Measurements from ENCODE around the gene NFATC2. TPM values are rescaled to one million over a fixed set of nuclear protein-coding genes. Genes with fewer than 3 reads are reported as not detected.

NFATC2 gene
- total RNA-seq, 1 donor from 2014 or later: 46.0 TPM

- Mint-ChIP-seq H3K27me3 (no peaks in the 10 kb centered on the region), H3K9me3 (no peaks in the 10 kb centered on the region), H3K4me3 (peak overlapping the region; percentile 58), H3K27ac (peak overlapping the region; percentile 82), H3K36me3 (ENCODE audit: low read depth) (peaks cover 36% of the 10 kb centered on the region), H3K4me1 (peaks cover 77% of the 10 kb centered on the region)
- POLR2A ChIA-PET: interaction anchor here (0.5 to 4.3 kb wide), 10 partner anchors 13 to 734 kb away, joined by 3 to 35 read pairs (median 4); partner anchors contain the start of gene NFATC2
- CTCF ChIA-PET: interaction anchor here (1.4 kb wide), 1 partner anchor 16 kb away, joined by 3 read pairs; the partner anchor contains the start of gene NFATC2
- DNase-seq: peak; percentile 31
- no peak for TF ChIP-seq CTCF (IDR thresholded peaks at IDR 0.05)
- intact Hi-C loops (cut with micrococcal nuclease): loop anchor here (1.0 to 5.0 kb wide), 4 partner anchors 16 to 72 kb away; no protein-coding TSS in a partner anchor
- peak; percentile 53 for ATAC-seq (ENCODE audit: low read depth)
Measured at GRCh38 chr20:51525241-51526105, 17.0 kb downstream of the NFATC2 start.

- peak overlapping the region; percentile 82 for H3K27ac Mint-ChIP-seq
- intact Hi-C loops (cut with micrococcal nuclease): loop anchor here (2.0 kb wide), 1 partner anchor 23 kb away; no protein-coding TSS in a partner anchor
- CTCF ChIA-PET: no interaction called here
- H3K9me3 Mint-ChIP-seq: no peaks in the 10 kb centered on the region
- POLR2A ChIA-PET: interaction anchor here (0.6 kb wide), 1 partner anchor 1238 kb away, joined by 3 read pairs; no protein-coding TSS in a partner anchor
- no peak overlapping the region for H3K4me3 Mint-ChIP-seq
- no peaks in the 10 kb centered on the region for H3K27me3 Mint-ChIP-seq
- peaks cover 47% of the 10 kb centered on the region for H3K36me3 Mint-ChIP-seq (ENCODE audit: low read depth)
- no peak for TF ChIP-seq CTCF (IDR thresholded peaks at IDR 0.05)
- DNase-seq: no peak
- peaks cover 59% of the 10 kb centered on the region for H3K4me1 Mint-ChIP-seq
- no peak for ATAC-seq (ENCODE audit: low read depth)
Measured at GRCh38 chr20:51523276-51524013, 19.1 kb downstream of the NFATC2 start.

- Mint-ChIP-seq H3K27me3 (no peaks in the 10 kb centered on the region), H3K4me3 (no peak overlapping the region), H3K9me3 (no peaks in the 10 kb centered on the region), H3K27ac (no peak overlapping the region), H3K4me1 (peaks cover 52% of the 10 kb centered on the region), H3K36me3 (ENCODE audit: low read depth) (peaks cover 53% of the 10 kb centered on the region)
- DNase-seq: no peak
- ATAC-seq (ENCODE audit: low read depth): no peak
- TF ChIP-seq CTCF (IDR thresholded peaks at IDR 0.05): no peak
- intact Hi-C loops (cut with micrococcal nuclease): no loop called here
- ChIA-PET CTCF (no interaction called here), POLR2A (interaction anchor here (0.6 kb wide), 1 partner anchor 61 kb away, joined by 3 read pairs; no protein-coding TSS in a partner anchor)
Measured at GRCh38 chr20:51522207-51522606, 20.3 kb downstream of the NFATC2 start.

GRCh38 chr20:51517839-51518238 is 24.7 kb downstream of the NFATC2 start:
- intact Hi-C loops (cut with micrococcal nuclease): no loop called here
- Mint-ChIP-seq H3K4me3 (no peak overlapping the region), H3K36me3 (ENCODE audit: low read depth) (peaks cover 79% of the 10 kb centered on the region), H3K9me3 (no peaks in the 10 kb centered on the region), H3K4me1 (peaks cover 34% of the 10 kb centered on the region), H3K27me3 (no peaks in the 10 kb centered on the region), H3K27ac (no peak overlapping the region)
- CTCF ChIA-PET: no interaction called here
- ATAC-seq (ENCODE audit: low read depth): no peak
- no peak for TF ChIP-seq CTCF (IDR thresholded peaks at IDR 0.05)
- POLR2A ChIA-PET: interaction anchor here (0.6 kb wide), 1 partner anchor 23 kb away, joined by 3 read pairs; no protein-coding TSS in a partner anchor
- DNase-seq: no peak

GRCh38 chr20:51516855-51517254 is 25.7 kb downstream of the NFATC2 start:
- ChIA-PET CTCF (no interaction called here), POLR2A (no interaction called here)
- no peak overlapping the region for H3K4me3 Mint-ChIP-seq
- intact Hi-C loops (cut with micrococcal nuclease): no loop called here
- peaks cover 79% of the 10 kb centered on the region for H3K36me3 Mint-ChIP-seq (ENCODE audit: low read depth)
- no peak for ATAC-seq (ENCODE audit: low read depth)
- H3K27me3 Mint-ChIP-seq: no peaks in the 10 kb centered on the region
- no peak overlapping the region for H3K27ac Mint-ChIP-seq
- no peaks in the 10 kb centered on the region for H3K9me3 Mint-ChIP-seq
- TF ChIP-seq CTCF (IDR thresholded peaks at IDR 0.05): no peak
- peaks cover 33% of the 10 kb centered on the region for H3K4me1 Mint-ChIP-seq
- DNase-seq: no peak
